HG03095 (cell line): ENCODE measurements around the gene MINDY4.

Source experiments
- ATAC-seq: cut with Tn5 transposase; IDR thresholded peaks from one replicate; pipeline ENCODE4 v1.9.1; 2021; ENCODE audit warnings: moderate library complexity; ENCODE audit not compliant: unreplicated experiment

MINDY4 gene

DNA sequence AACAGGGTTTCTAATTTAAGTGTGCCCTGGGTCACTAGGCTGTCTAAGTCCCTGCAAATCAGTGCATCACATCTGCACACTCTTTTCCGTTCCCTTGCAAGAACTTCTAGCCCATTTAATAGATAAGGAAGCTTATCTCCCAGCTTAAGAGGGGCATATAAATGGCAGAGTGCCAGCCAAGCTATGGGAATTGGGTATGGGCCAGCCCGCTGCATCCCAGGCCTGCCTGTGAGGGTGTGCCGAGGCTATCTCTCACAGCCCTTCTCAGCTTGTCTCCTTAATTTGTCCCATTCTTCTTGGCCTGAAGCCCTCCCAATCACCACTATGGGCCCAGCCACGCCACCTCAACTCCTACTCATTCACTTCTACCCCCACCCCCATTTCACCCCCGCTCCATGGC lies 155.1 kb downstream of the MINDY4 start:
- ATAC-seq = no peak

DNA sequence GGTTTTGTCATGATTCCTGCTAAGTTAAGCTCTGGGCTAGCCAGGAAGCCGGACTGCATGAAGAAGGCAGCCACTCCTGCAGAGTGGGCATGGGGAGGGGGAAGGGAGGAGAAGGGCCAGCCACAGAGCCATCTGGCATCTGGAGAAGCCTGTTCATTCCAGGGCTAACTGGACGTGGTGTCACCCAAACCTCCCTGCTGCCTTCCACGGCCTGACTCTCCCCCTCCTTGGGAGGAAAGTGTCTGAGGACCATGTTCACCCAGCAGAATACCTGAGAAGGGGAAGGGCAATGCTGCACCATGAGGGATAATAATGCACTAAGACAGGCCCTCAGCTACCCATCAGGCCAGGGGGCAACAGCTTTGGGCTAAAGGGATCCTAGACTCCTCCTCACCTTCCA lies 155.8 kb downstream of the MINDY4 start:
- no peak for ATAC-seq

DNA sequence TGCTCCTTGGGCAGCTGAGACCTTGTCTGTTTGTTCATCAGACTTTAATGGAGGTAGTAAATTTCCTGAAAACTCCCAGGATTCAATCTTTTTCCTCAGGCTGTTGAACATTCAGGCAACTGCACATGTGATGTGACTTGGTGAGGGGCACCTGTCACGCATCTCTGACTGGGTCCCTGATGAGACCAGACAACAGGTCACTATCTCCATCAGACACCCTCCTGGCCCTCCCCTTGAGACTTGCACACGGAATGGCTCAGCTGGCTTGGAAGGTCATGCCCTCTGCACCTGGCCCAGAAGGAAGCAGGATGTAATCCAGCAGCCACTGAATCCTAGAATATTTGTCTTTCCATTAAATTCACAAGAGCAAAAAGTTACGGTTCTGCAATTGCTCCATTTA lies 156.3 kb downstream of the MINDY4 start:
- no peak for ATAC-seq

DNA sequence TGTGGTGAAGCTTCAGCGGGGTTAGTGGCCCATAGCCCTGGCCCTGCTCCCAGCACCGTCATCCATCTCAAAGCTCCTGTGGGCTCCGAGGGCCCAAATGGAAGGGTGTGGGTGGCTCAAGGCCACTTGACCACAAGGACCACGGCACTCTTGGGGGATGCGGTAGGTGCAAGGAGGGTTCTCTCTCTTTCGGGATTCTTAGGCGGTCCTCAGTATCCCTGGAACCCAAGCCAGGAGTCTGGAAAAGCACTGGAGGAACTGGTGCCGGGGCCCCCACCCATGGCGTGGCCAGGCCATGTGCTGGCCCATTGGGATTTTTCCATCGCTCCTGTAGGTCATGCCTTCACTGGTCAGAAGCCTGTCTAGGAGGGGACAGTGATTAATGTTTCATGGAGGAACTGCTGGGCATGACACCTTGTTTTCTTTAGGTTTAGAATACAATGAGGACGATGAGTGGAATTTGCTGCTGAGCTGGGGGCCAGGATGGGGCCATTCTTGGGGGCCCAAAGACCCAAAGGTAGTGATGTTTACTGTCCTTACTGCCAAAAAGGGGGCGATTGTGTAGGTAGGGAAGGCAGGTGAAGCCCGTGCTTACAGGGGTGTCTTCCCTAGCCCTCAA lies 157.1 kb downstream of the MINDY4 start:
- ATAC-seq = no peak

DNA sequence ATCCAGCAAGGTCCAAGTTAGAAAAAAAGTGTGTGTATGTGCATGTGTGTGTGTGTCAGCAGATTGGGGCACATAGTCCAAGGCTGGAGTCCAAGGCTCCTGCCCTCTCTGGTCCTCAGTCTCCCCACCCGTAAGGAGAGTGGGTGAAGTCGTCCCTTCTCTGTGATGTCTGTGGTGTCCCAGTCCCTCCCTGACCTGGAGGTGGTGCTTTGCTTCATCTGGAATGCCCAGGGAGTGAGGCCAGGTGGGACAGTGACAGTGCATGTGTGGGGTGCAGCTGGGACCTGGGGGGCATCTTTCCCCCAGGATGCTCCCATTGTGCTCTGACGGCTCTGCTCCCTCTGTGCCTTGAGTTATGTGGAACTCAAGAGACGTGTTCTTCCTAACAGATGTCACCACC lies 158.5 kb downstream of the MINDY4 start:
- no peak for ATAC-seq

DNA sequence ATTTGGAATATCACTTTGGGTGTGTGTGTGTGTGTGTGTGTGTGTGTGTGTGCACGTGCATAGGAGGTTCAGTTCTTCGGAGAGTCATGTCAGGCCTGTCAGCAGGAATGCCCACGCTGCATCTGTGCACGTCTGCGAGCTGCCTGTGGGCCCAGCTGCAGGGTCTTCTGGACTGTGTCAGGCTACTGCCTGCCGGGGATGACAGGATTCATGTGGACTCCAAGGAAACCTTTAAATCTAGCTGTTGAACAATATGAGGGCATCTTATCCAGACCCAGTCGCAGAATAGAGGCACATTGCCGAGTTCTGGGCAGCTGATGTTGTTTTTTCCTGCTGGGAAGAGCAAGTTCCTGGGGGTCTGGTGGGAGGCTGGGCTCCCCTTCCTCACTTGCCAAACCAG lies 159.4 kb downstream of the MINDY4 start:
- ATAC-seq = no peak

DNA sequence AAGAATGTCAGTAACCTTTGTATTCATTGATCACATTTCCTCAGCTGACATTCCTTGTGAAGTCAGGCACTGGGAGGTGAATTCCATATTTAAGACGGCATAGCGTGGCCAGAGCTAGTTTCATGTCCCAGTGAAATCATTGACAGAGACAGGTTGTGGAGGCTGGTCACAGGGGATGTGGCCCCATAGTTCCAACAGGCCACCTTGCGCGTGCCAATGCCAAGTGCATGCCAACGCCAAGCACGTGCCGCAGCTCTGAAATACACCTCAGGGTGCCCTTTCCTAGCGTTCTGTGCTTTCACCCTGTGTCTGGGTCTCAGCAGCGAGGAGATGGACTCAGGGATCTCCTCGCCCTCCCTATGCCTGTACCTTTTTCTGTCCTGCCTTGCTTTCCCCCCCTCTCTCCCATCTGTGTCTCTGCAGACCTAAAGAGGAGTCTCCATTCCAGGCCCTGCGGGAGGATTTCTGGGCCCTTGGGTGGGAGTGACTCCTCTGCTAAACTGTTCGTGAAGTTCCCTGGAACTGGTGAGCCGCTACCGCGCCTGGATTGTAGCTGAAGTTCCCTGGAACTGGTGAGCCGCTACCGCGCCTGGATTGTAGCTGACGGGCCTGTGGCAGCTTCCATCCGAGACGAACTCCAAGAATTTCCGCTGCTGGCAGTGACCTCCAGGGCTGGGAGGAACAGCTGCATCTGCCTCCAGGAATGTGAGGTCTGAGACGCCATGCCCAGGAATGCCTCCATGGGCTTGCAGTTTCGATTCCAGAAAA lies 160.1 kb downstream of the MINDY4 start:
- no peak for ATAC-seq

DNA sequence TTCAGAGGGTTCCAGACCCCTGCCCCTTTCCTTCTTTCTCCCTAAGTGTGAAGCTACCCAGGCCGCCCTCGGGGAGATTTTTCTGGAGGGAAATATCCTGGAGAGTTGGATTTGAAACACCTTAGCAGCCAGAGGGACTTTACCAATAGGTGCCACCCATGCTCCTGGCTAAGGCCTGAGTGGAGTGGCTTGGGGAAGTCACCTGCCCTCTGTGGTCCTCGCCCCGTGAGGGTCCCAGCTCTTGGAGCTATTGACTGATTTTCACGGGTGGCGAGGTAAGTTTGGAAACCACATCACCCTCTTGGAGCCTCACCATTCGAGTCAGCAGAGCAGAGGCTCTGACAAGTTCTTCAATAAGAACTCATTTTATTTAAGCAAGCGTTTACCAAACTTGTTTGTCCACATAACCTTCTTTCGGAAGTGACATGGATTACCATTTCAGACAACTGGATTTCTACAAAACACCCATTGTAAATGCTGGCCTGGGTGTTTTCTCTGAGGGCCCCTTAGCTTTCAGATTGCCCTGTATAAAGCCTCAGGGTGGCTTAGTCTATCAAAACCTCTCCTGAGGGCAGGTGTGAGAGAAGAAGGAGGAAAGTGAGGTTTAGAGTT lies 160.8 kb downstream of the MINDY4 start:
- ATAC-seq = no peak

DNA sequence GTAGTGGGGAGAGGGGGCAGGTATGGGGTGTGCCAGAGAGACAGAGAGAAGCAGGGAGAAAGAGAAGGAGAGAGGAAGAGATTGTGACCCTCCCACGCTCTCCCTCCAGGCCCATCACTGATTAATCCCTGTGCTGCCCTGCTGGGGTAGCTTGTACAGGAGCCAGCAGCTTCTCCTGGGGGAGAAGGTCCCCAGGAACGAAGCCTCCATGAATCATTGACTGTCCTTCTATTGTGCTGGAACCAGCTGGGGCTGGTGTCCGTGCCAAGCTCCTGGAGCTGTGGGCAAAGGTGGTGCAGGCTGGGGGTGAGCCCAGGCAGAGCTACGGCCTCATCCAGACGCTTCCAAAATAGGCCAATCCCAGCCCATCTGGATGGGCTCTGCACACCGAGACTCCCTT lies 161.3 kb downstream of the MINDY4 start:
- no peak for ATAC-seq

DNA sequence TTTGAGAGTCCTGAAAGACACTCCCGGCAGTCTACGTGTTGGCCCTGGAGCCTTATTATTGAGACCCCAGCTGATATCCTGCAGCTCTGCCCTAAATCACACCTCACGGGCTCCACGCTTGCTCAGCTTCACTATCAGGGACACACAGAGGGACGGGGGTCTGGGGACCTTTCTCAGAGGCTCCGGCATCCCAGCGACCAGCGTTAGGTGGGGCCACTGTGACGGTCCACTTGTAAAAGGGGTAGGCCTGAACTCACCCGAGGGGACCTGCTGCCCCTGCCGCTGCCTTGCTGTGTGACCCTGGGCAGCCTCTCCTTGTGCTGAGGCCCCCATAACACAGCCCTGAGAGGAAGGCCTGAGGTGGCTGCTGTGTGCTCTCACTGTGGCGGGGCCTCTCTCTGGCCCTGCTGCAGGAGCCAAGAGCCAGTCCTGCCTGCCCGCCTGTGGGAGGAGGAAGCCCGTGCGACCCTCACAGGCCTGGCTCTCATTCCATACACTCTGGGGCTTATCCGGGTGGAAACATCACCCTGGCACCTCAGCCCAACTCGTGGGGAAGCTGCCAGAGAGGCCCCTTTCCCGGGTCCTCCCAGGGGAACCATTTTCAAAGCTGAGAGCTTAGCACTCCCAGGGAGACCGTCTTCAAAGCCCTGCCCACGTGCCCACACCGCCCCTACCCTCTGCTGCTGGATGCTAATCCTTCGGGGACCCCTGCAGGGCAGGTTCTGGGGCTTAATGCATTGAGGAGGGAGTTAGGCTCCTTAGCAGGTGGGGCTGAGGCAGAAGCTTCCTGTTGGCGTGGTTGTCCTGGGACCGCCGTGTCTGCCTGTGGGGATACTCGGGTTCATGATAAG lies 162.1 kb downstream of the MINDY4 start:
- no peak for ATAC-seq

DNA sequence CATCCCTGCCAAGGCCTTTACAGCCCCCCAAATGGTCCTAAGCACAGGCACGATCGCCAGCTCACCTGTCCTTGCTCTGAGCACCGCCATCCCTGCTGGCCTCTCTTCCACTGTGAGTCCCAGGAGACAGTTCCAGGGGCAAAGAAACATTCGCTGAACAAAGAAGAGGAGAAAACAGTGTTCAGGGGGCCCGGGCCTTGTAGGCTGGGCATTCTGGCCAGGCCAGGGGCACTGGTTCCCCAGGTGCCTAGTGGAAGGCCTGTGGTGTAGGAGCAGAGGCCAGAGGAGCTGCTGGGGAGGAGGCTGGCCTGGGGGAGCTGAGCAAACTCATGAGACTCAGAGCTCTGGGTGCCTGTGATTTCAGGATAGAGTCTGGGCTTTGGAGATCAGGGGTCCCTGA lies 163.0 kb downstream of the MINDY4 start:
- ATAC-seq = no peak

DNA sequence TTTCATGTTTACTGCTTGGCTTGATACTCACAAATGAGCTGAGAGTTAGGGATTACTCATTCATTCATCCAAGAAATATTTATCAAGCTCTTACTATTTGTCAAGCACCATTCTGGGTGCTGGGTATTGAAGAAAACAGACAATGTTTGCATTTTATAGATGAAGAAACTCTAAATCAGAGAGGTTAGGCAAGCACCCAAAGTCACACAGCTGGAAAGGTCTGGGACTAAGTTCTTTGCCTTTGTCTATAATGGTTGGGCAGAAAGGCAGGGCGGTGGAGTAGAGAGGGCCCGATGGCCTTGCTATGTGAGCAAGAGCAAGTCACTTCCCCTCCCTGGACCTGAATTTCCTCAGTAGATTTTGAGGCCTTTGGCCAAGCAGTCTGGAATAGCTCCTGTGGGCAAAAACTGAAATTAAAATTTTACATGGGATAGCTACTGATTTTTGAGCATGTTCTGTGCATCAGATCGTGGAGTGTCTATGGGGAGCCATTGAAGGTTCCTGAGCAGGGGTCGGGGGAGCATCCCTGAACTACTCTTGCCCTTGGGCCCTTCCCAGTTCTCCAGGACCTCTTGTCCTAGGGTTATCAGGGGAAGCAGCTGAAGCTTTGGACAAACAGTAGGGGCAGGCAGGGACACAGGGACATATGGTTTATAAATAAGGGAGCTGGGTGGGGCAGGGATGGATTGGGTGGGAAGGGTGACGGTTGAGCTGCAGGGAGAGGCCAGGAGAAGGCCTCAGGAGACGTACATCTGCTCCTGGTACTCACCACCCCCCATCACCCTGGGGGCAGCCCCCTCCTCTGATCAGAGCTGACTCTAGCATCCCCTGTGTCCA lies 163.7 kb downstream of the MINDY4 start:
- ATAC-seq = no peak

DNA sequence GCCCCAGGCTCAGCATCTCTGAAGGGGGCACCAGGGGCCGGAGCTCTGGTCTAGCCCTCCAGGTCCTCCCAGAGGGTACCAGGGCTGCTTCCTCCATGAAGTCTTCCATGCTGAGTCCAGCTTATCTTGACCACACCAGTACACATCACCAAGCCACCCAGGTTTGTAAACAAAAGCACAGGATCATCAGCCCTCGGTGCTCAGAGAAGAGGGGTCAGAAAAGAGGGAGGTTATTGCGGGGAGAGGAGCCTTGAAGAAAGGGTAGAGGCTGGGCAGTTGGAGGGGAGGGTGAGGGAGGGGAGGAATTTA lies 164.3 kb downstream of the MINDY4 start:
- ATAC-seq = no peak

DNA sequence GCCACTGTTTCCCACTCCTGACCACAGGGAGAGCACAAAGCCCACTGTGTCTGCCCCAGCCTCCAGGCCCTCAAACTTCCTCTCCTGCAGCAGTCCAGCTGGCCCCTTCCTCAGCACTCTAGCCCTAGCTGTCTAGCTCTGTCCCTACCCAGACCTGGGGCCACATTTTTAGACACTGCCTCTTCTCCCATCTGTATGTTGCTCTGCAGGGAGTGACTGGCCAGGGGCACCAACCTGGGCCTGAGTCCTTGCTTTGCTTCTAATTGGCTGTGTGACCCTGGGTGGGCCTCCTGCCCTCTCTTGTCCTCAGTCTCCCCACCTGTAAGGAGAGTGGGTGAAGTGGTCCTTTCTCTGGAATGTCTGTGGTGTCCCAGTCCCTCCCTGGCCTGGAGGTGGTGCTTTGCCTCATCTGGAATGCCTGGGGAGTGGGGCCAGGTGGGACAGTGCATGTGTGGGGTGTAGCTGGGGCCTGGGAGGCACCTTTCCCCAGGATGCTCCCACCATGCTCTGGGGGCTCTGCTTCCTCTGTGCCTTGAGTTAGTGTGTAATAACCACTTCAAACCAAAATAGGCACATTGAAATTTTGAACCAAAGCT lies 165.5 kb downstream of the MINDY4 start:
- no peak for ATAC-seq

DNA sequence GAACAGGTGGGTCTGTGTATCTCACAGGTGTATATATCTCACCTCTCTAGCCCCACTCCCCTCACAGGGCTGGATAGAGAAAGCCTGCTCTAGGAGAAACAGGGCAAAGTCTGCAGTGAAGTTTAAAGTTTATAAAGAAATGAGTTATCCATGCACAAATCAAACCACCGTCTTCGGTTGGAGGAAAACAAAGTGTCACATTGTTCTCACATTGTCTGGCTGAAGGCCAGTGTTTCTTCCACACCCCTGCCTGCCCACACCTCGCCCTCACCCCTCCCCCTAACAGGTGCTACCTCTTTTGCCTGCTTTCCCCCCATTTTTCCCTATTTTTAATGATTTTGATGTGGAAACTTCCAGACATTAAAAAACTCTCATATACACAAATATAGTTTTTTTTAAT lies 166.2 kb downstream of the MINDY4 start:
- no peak for ATAC-seq

DNA sequence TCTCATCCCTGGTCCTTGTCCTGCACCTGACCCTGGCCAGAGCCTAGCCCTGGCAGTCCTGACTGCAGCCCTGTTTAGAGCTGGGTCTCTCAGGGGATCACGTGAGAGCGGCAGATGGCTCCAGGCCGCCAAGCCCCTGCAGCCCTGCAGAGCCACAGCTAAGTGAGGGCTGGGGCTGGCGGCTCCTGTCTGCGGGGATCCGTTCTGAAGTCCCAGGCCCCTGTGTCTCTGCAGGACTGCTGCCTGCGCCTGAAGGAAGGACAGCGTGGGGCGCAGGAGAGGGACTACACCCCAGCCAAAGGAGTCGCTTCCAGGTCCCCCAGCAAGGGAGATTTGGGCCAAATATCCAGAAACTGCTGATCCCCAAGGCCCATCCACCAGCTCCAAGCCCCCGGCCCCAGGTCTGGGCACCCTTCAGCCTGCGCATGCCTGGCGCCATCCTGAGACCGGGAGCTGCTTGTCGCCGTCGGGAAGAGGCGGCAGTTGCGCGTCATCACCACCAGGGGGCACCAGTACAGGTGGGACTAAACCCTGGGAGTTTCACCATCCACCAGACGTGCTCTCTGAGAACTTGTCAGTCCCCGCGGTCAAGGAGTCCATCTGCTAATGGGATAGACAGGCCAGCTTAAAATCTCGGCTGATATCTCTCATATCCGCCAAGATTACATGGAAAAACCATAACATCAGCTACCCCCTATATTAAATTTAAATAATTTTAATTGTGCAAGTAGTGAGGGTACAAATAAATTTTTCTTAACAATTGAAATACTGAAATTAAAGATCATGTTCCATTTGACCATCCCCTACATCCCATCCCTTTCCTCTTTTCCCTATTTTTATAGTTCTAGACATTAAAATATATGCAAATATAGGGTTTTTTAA lies 167.5 kb downstream of the MINDY4 start:
- peak; percentile 80 for ATAC-seq

DNA sequence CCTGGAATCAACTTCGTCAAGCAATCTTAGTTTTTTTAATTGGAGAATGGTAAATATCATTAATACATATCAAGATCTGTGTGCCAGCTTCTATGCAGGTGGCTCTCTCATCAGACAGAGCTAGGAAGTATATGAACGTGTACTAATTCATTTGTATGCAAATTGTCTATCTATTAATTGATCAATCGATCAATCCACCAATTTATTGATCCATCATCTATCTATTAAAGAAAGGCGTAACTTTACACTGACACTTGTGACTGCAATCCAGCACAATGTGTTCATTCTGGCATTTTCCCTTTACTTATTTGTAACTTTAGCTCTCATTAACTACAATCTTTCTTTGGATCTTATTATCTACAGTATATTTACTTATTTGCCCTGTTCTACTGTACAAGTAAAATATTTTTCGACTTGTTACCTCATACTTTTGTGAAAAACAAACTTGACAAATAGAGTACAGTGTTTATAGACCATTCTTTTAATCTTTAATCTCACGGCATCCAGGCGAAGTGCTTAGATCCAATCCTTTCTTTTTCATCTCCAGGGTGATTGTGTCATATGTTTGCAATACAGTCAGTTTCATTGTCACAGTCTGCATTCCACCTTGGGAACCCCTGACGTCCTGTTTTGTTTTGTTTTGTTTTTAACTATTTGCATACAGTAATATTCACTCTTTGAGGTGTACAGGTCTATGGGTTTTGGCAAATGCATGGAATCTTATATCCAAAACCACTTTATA lies 170.5 kb downstream of the MINDY4 start:
- no peak for ATAC-seq
